ENCODE data around the gene ARNT2.

- no peak for TF ChIP-seq ZNF565 (CRISPR knock-in tag; conservative IDR thresholded peaks at IDR 0.05; ENCODE audit: low read depth)
- TF ChIP-seq CREB5 (CRISPR knock-in tag; IDR thresholded peaks at IDR 0.05; ENCODE audit: low read depth): no peak
- TF ChIP-seq ISL1 (CRISPR knock-in tag; IDR thresholded peaks at IDR 0.05): no peak
- TF ChIP-seq, protein P1, sequence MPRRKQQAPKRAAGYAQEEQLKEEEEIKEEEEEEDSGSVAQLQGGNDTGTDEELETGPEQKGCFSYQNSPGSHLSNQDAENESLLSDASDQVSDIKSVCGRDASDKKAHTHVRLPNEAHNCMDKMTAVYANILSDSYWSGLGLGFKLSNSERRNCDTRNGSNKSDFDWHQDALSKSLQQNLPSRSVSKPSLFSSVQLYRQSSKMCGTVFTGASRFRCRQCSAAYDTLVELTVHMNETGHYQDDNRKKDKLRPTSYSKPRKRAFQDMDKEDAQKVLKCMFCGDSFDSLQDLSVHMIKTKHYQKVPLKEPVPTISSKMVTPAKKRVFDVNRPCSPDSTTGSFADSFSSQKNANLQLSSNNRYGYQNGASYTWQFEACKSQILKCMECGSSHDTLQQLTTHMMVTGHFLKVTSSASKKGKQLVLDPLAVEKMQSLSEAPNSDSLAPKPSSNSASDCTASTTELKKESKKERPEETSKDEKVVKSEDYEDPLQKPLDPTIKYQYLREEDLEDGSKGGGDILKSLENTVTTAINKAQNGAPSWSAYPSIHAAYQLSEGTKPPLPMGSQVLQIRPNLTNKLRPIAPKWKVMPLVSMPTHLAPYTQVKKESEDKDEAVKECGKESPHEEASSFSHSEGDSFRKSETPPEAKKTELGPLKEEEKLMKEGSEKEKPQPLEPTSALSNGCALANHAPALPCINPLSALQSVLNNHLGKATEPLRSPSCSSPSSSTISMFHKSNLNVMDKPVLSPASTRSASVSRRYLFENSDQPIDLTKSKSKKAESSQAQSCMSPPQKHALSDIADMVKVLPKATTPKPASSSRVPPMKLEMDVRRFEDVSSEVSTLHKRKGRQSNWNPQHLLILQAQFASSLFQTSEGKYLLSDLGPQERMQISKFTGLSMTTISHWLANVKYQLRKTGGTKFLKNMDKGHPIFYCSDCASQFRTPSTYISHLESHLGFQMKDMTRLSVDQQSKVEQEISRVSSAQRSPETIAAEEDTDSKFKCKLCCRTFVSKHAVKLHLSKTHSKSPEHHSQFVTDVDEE (CRISPR knock-in tag; IDR thresholded peaks at IDR 0.05): no peak
- TF ChIP-seq SNAI2 (CRISPR knock-in tag; IDR thresholded peaks at IDR 0.05): no peak
These were observed 93.0 kb downstream of the ARNT2 start for GRCh38 chr15:80497221-80497620.
